ENCODE measurements around the gene PPP2R5C. TPM values are rescaled to one million over a fixed set of nuclear protein-coding genes. Genes with fewer than 3 reads are reported as not detected.
A peak's percentile ranks its signal among the peaks of the same experiment; 100 is the strongest.

The PPP2R5C gene
- total and polyA plus RNA-seq, 2 donors from 2014 or later = 65.6 to 129 TPM

DNA sequence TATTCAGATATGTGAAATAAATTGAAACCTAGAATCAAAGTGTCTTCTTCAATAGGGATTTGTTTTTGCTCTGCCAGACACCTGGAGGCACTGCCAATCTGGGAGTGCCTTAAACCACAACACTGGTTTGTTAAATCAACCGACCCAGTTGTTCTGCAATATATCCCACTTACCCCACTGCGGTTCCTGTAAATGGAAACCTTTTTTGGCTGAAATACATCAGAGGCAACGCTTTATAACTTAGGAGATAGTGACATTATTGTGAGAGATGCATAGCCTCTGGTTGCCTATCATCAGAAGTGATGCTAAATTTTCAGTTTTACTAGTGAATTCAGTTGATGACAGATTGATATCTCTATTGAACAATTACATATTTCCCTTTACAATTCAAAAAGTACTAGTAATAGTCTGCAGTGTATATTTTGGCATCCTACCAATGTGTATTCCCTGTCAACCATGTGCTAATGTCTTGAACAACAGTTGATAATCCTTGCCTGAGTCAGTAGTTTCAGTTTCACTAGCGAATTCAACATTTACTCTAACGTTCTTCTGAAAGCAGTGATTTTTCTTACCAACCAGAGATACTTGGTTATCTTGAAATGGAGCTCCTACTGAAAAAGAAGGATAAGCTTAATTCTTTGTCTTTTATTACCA lies 30.5 kb downstream of the PPP2R5C start:
- DNase-seq = no peak

DNA sequence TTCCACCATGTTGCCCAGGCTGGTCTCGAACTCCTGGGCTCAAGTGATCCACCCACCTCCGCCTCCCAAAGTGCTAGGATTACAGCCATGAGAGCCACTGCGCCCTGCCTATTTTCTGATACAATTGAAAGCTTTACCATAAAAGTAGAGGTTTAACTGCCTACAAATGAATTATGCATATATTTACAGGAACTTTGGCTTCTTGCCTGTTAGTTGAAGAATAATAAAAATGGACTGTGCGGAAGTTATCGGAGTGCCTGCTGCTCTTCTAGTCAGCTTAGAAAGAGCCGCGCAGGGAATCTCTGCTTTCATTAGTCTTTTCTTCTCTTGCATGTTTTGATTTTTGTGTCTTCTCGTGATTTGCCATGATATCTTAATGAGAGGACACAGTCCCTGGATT lies 34.5 kb downstream of the PPP2R5C start:
- H3K9me3 ChIP-seq (ENCODE audit: control insufficient read depth in 2 of 3, insufficient read depth in 1 of 3, low read length in 3 of 3) = no peaks in the 10 kb centered on the region
- no peak for TF ChIP-seq CTCF (IDR thresholded peaks at IDR 0.05; ENCODE audit: borderline replicate concordance, extremely low read depth, insufficient read depth)
- DNase-seq (no peak), FAIRE-seq (no peak)
- H3K9ac ChIP-seq (ENCODE audit: low read length in 3 of 3) = no peak overlapping the region
- H3K4me3 ChIP-seq (ENCODE audit: low read length in 3 of 3) = no peak overlapping the region
- no peaks in the 10 kb centered on the region for H3K27me3 ChIP-seq (ENCODE audit: control insufficient read depth, insufficient read depth, low read length)
- no peaks in the 10 kb centered on the region for H3K4me1 ChIP-seq (ENCODE audit: control insufficient read depth in 2 of 3, insufficient read depth in 2 of 3, low read depth in 1 of 3, low read length in 3 of 3)
- intact Hi-C loops (cut with DNase I) = no loop called here
- no peak overlapping the region for H3K27ac ChIP-seq (ENCODE audit: low read depth in 2 of 2, low read length in 2 of 2)
- H3K36me3 ChIP-seq (ENCODE audit: control insufficient read depth in 2 of 3, insufficient read depth in 3 of 3, low read length in 3 of 3) = peaks cover 0 to 4% (median 0%) of the 10 kb centered on the region in 3 donors

More for the DNA sequence above, 30.5 kb downstream of the PPP2R5C start:
- H3K27me3 ChIP-seq (ENCODE audit: control insufficient read depth, insufficient read depth, low read length) = no peaks in the 10 kb centered on the region
- no peak for FAIRE-seq
- H3K4me3 ChIP-seq (ENCODE audit: low read length in 3 of 3) = peak overlapping the region in 2 of 3 donors; percentile 50 to 57
- TF ChIP-seq CTCF (IDR thresholded peaks at IDR 0.05; ENCODE audit: borderline replicate concordance, extremely low read depth, insufficient read depth) = no peak
- H3K36me3 ChIP-seq (ENCODE audit: control insufficient read depth in 2 of 3, insufficient read depth in 3 of 3, low read length in 3 of 3) = no peaks in the 10 kb centered on the region
- H3K9me3 ChIP-seq (ENCODE audit: control insufficient read depth in 2 of 3, insufficient read depth in 1 of 3, low read length in 3 of 3) = no peaks in the 10 kb centered on the region
- H3K27ac ChIP-seq (ENCODE audit: low read depth in 2 of 2, low read length in 2 of 2) = peak overlapping the region; percentile 43 to 60
- no peaks in the 10 kb centered on the region for H3K4me1 ChIP-seq (ENCODE audit: control insufficient read depth in 2 of 3, insufficient read depth in 2 of 3, low read depth in 1 of 3, low read length in 3 of 3)
- peak overlapping the region in 2 of 3 donors; percentile 60 to 69 for H3K9ac ChIP-seq (ENCODE audit: low read length in 3 of 3)
- intact Hi-C loops (cut with DNase I) = no loop called here

DNA sequence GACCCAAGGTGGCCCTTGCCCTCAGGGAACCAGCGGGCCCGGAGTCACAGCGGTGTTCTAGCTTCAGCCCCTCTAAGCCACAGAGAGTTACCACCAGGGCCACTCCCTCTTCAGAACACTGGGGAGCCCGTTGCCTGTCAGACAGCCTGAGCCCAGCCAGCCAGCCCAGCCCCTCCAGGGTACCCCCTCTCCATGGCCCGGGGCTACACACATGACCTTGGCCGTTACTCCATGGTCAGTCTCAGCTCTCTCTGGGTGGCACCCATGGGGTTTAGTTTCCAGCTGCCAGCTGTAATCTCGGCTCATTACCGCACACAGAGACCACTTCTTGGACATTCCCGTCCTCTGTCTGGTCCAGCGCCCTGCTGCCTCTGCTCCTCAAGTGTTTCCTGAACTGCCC lies 35.0 kb downstream of the PPP2R5C start:
- Histone ChIP-seq H3K4me1 (ENCODE audit: control insufficient read depth in 2 of 3, insufficient read depth in 2 of 3, low read depth in 1 of 3, low read length in 3 of 3) (no peaks in the 10 kb centered on the region), H3K9me3 (ENCODE audit: control insufficient read depth in 2 of 3, insufficient read depth in 1 of 3, low read length in 3 of 3) (no peaks in the 10 kb centered on the region), H3K4me3 (ENCODE audit: low read length in 3 of 3) (no peak overlapping the region), H3K27me3 (ENCODE audit: control insufficient read depth, insufficient read depth, low read length) (no peaks in the 10 kb centered on the region), H3K36me3 (ENCODE audit: control insufficient read depth in 2 of 3, insufficient read depth in 3 of 3, low read length in 3 of 3) (peaks cover 0 to 4% (median 0%) of the 10 kb centered on the region in 3 donors), H3K27ac (ENCODE audit: low read depth in 2 of 2, low read length in 2 of 2) (no peak overlapping the region), H3K9ac (ENCODE audit: low read length in 3 of 3) (no peak overlapping the region)
- DNase-seq (no peak), FAIRE-seq (no peak)
- no peak for TF ChIP-seq CTCF (IDR thresholded peaks at IDR 0.05; ENCODE audit: borderline replicate concordance, extremely low read depth, insufficient read depth)
- intact Hi-C loops (cut with DNase I) = no loop called here

Data from kidney (tissue), 14 donors.